GM23248 (cell line): ENCODE data around the gene TIMM13. TPM values are rescaled to one million over a fixed set of nuclear protein-coding genes. Genes with fewer than 3 reads are reported as not detected.

ENCODE experiments used
- DNase-seq: peaks from one replicate; pipeline ENCODE4 v3.0.0-alpha.2; 2015
- H2AFZ ChIP-seq: fragments of 200-600 bp; sonication (generic); 2 replicates; pipeline ENCODE4 v1.6.1; 2016; ENCODE audit warnings: antibody characterized with exemption
- H3F3A ChIP-seq: fragments of 200-600 bp; sonication (generic); 2 replicates; pipeline ENCODE4 v1.6.1; 2016; ENCODE audit warnings: mild to moderate bottlenecking, antibody characterized with exemption, mixed run types; ENCODE audit not compliant: insufficient read depth
- H3K27ac ChIP-seq: fragments of 200-600 bp; sonication (generic); 2 replicates; pipeline ENCODE4 v1.5.1; 2016; ENCODE audit warnings: mild to moderate bottlenecking
- H3K27me3 ChIP-seq: fragments of 200-600 bp; sonication (generic); replicated peaks from 2 replicates; pipeline ENCODE4 v1.6.1; 2016; ENCODE audit warnings: mild to moderate bottlenecking; ENCODE audit not compliant: insufficient read depth
- H3K36me3 ChIP-seq: fragments of 200-600 bp; sonication (generic); 2 replicates; pipeline ENCODE4 v1.6.1; 2016; ENCODE audit warnings: low read depth, mild to moderate bottlenecking
- H3K4me1 ChIP-seq: fragments of 200-600 bp; sonication (generic); 2 replicates; pipeline ENCODE4 v1.6.1; 2016; ENCODE audit warnings: mild to moderate bottlenecking; ENCODE audit not compliant: insufficient read depth
- H3K4me2 ChIP-seq: fragments of 200-600 bp; sonication (generic); one replicate; pipeline ENCODE4 v1.6.1; 2016; ENCODE audit warnings: mild to moderate bottlenecking; ENCODE audit not compliant: unreplicated experiment
- H3K4me3 ChIP-seq: fragments of 200-600 bp; sonication (generic); 2 replicates; pipeline ENCODE4 v1.5.1; 2016; ENCODE audit warnings: mild to moderate bottlenecking
- H3K79me2 ChIP-seq: fragments of 200-600 bp; sonication (generic); 2 replicates; pipeline ENCODE4 v1.6.1; 2016; ENCODE audit warnings: mild to moderate bottlenecking; ENCODE audit not compliant: insufficient read depth
- H3K9ac ChIP-seq: fragments of 200-600 bp; sonication (generic); 2 replicates; pipeline ENCODE4 v1.6.1; 2016; ENCODE audit warnings: mild to moderate bottlenecking
- H3K9me2 ChIP-seq: fragments of 200-600 bp; sonication (generic); 2 replicates; pipeline ENCODE4 v1.6.1; 2016; ENCODE audit warnings: mixed run types, mild to moderate bottlenecking, moderate library complexity; ENCODE audit not compliant: insufficient read depth
- H3K9me3 ChIP-seq: fragments of 200-600 bp; sonication (generic); one replicate; pipeline ENCODE4 v1.6.1; 2017; ENCODE audit warnings: low read depth
- H4K20me1 ChIP-seq: fragments of 200-600 bp; sonication (generic); 2 replicates; pipeline ENCODE4 v1.6.0; 2016; ENCODE audit not compliant: insufficient read depth
- EZH2 ChIP-seq: fragments of 200-600 bp; sonication (generic); IDR thresholded peaks from 2 replicates; pipeline ENCODE4 v1.6.1; 2018; ENCODE audit warnings: antibody characterized with exemption, mild to moderate bottlenecking; ENCODE audit not compliant: insufficient read depth, poor library complexity, severe bottlenecking
- EZH2phosphoT487 ChIP-seq: fragments of 200-600 bp; sonication (generic); IDR thresholded peaks from 2 replicates; pipeline ENCODE4 v1.6.1; 2018; ENCODE audit warnings: antibody characterized with exemption, moderate library complexity, mild to moderate bottlenecking, low read depth; ENCODE audit not compliant: insufficient read depth
- WGBS, 2 experiments: methylation state at CpG; one replicate each; pipeline ENCODE4 v1.1.6; 2015 to 2017; ENCODE audit warnings: low lambda C conversion rate in 2 of 2, low coverage in 1 of 2; ENCODE audit errors: missing lambda C conversion rate in 2 of 2; 5-methylcytosine and 5-hydroxymethylcytosine counted together
- in situ Hi-C: fragments of 300-500 bp; cut with MboI; formaldehyde crosslinking; loops from 2 replicates; pipeline ENCODE4 v1.15.0; 2020
- polyA plus RNA-seq: library from polyadenylated mRNA; unstranded; fragments of >200 nt; fragmentation: Nextera tagmentation; extraction: Ambion mirVana; gene quantifications from 2 replicates; pipeline ENCODE4 v1.2.1, GENCODE V29; 2016
- total RNA-seq: library from RNA; depleted of rRNA; stranded (reverse); fragments of >200 nt; shearing (Covaris generic); gene quantifications from 2 replicates; pipeline ENCODE4 v1.2.3, GENCODE V29; 2014; rRNA removed

TIMM13 gene
- total RNA-seq (56.4 and 57.6 TPM in 2 replicates), polyA plus RNA-seq (143 and 161 TPM in 2 replicates)

- Histone ChIP-seq H3K79me2 (peaks cover 39% of the 10 kb centered on the region), H3K27me3 (no peaks in the 10 kb centered on the region), H3F3A (peaks cover 16% of the 10 kb centered on the region; the same call in 1 of the 2 replicates), H3K9me3 (no peaks in the 10 kb centered on the region), H3K9me2 (no peaks in the 10 kb centered on the region), H3K36me3 (no peaks in the 10 kb centered on the region), H2AFZ (peak within 1 kb of the TSS; percentile 72), H3K4me2 (peak within 1 kb of the TSS; percentile 82), H3K4me1 (peaks cover 17% of the 10 kb centered on the region), H4K20me1 (no peaks in the 10 kb centered on the region), H3K27ac (peak within 1 kb of the TSS; percentile 92), H3K9ac (peak within 1 kb of the TSS; percentile 96), H3K4me3 (peak within 1 kb of the TSS; percentile 89)
- WGBS, 2 experiments = 0 to 2% methylated on average over 76 of the region's 77 CpGs
- DNase-seq = peak; percentile 99
- TF ChIP-seq EZH2phosphoT487 = no peak
- TF ChIP-seq EZH2 = no peak
- in situ Hi-C loops = no loop called here
These were observed at the start of gene TIMM13 for GRCh38 chr19:2427429-2428320. Gene TIMM13 (minus strand): TSS chr19:2427586. CDS start chr19:2427533, 53 bp downstream.

- Histone ChIP-seq H4K20me1 (no peaks in the 10 kb centered on the region), H3K27me3 (no peaks in the 10 kb centered on the region), H2AFZ (no peak overlapping the region), H3F3A (peaks cover 32% of the 10 kb centered on the region), H3K9me2 (no peaks in the 10 kb centered on the region), H3K4me1 (no peaks in the 10 kb centered on the region), H3K36me3 (peaks cover 11% of the 10 kb centered on the region), H3K4me2 (peak overlapping the region; percentile 94), H3K79me2 (peaks cover 32% of the 10 kb centered on the region), H3K27ac (peak overlapping the region; percentile 93), H3K9me3 (no peaks in the 10 kb centered on the region), H3K4me3 (peak overlapping the region; percentile 100), H3K9ac (peak overlapping the region; percentile 98)
- DNase-seq = peak; percentile 88
- in situ Hi-C loops = no loop called here
- 1% methylated on average over 33 of the region's 42 CpGs for WGBS, 2 experiments
- TF ChIP-seq EZH2phosphoT487 = no peak
- TF ChIP-seq EZH2 = no peak
These were observed 49.2 kb upstream of the TIMM13 start for GRCh38 chr19:2476451-2477140.

- peak; percentile 98 for DNase-seq
- Histone ChIP-seq H3K9me2 (no peaks in the 10 kb centered on the region), H2AFZ (peak within 1 kb of the TSS; percentile 26; the same call in 1 of the 2 replicates), H3K9me3 (no peaks in the 10 kb centered on the region), H3K4me2 (peak within 1 kb of the TSS; percentile 94), H3K36me3 (peaks cover 11% of the 10 kb centered on the region), H3K4me1 (no peaks in the 10 kb centered on the region), H3F3A (peaks cover 32% of the 10 kb centered on the region), H3K9ac (peak within 1 kb of the TSS; percentile 98), H3K79me2 (peaks cover 32% of the 10 kb centered on the region), H4K20me1 (no peaks in the 10 kb centered on the region), H3K27ac (peak within 1 kb of the TSS; percentile 93), H3K4me3 (peak within 1 kb of the TSS; percentile 100), H3K27me3 (no peaks in the 10 kb centered on the region)
- in situ Hi-C loops = no loop called here
- 1% methylated on average over 43 to 69 of the region's 70 CpGs for WGBS, 2 experiments
- TF ChIP-seq EZH2phosphoT487 (no peak), EZH2 (no peak)
These were observed 48.5 kb upstream of the TIMM13 start, which contains the start of gene GADD45B for GRCh38 chr19:2475702-2476450. Gene GADD45B (plus strand): TSS chr19:2476127. CDS start chr19:2476359, 232 bp downstream.
